Cardiac muscle cell (in vitro differentiated cells and primary cell): ENCODE measurements around the gene AGR3. TPM values are rescaled to one million over a fixed set of nuclear protein-coding genes. Genes with fewer than 3 reads are reported as not detected.

Experiments
- DNase-seq, 2 donors: peaks; one replicate each; pipeline versions ENCODE4 v3.0.0 to v3.0.0-alpha.2; 2010 to 2017; ENCODE audit warnings: low read depth in 1 of 2, low spot score in 1 of 2
- H3K27ac ChIP-seq: fragments of 200-600 bp; sonication (generic); 2 replicates; pipeline ENCODE4 v1.5.1; 2016
- H3K27me3 ChIP-seq: fragments of 200-600 bp; sonication (generic); 2 replicates; pipeline ENCODE4 v1.6.0; 2016; ENCODE audit warnings: control low read depth
- H3K36me3 ChIP-seq: fragments of 200-600 bp; sonication (generic); 2 replicates; pipeline ENCODE4 v1.5.1; 2016; ENCODE audit warnings: control low read depth
- H3K4me1 ChIP-seq: fragments of 200-600 bp; sonication (generic); 2 replicates; pipeline ENCODE4 v1.8.1; 2017; ENCODE audit warnings: low read depth, mild to moderate bottlenecking, mixed run types
- H3K4me3 ChIP-seq: fragments of 200-600 bp; sonication (generic); 2 replicates; pipeline ENCODE4 v1.5.1; 2016; ENCODE audit warnings: mild to moderate bottlenecking
- H3K9me3 ChIP-seq: fragments of 200-600 bp; sonication (generic); 2 replicates; pipeline ENCODE4 v1.5.1; 2017; ENCODE audit warnings: low read depth, mild to moderate bottlenecking, control low read depth
- CTCF ChIP-seq: IDR thresholded peaks from 2 replicates; pipeline ENCODE4 v1.5.1; 2012; ENCODE audit warnings: low read depth, mild to moderate bottlenecking, low read length
- polyA plus RNA-seq: library from polyadenylated mRNA; unstranded; fragments of >200 nt; fragmentation: Nextera tagmentation; extraction: Ambion mirVana; gene quantifications from 2 replicates; pipeline ENCODE4 v1.2.1, GENCODE V29; 2016
- total RNA-seq: library from RNA; depleted of rRNA; stranded (reverse); fragments of >200 nt; gene quantifications from 2 replicates; pipeline ENCODE4 v1.2.3, GENCODE V29; 2016

Gene AGR3
- total and polyA plus RNA-seq, 2 experiments from 2014 or later = not detected

- no peak overlapping the region for H3K27ac ChIP-seq
- no peaks in the 10 kb centered on the region for H3K36me3 ChIP-seq
- peak; percentile 57 for TF ChIP-seq CTCF
- H3K27me3 ChIP-seq = no peaks in the 10 kb centered on the region
- no peaks in the 10 kb centered on the region for H3K9me3 ChIP-seq
- peak; percentile 61 to 67 for DNase-seq
- peaks cover 11% of the 10 kb centered on the region for H3K4me1 ChIP-seq
- no peak overlapping the region for H3K4me3 ChIP-seq
Measured at GRCh38 chr7:16918288-16918895, 36.6 kb upstream of the AGR3 start.

- H3K36me3 ChIP-seq = no peaks in the 10 kb centered on the region
- no peak for TF ChIP-seq CTCF
- no peaks in the 10 kb centered on the region for H3K9me3 ChIP-seq
- H3K27me3 ChIP-seq = no peaks in the 10 kb centered on the region
- H3K27ac ChIP-seq = no peak overlapping the region
- DNase-seq = no peak
- H3K4me1 ChIP-seq = peaks cover 11% of the 10 kb centered on the region
- H3K4me3 ChIP-seq = no peak overlapping the region
Measured at GRCh38 chr7:16916738-16917137, 35.0 kb upstream of the AGR3 start.

- peak in 1 of 2 donors; percentile 75 for DNase-seq
- no peaks in the 10 kb centered on the region for H3K36me3 ChIP-seq
- no peak for TF ChIP-seq CTCF
- H3K4me3 ChIP-seq = no peak overlapping the region
- no peaks in the 10 kb centered on the region for H3K27me3 ChIP-seq
- no peaks in the 10 kb centered on the region for H3K9me3 ChIP-seq
- peaks cover 11% of the 10 kb centered on the region for H3K4me1 ChIP-seq
- no peak overlapping the region for H3K27ac ChIP-seq
Measured at GRCh38 chr7:16916105-16916639, 34.4 kb upstream of the AGR3 start.

- Histone ChIP-seq H3K27ac (no peak overlapping the region), H3K36me3 (no peaks in the 10 kb centered on the region)
Measured at GRCh38 chr7:16915405-16915804, 33.6 kb upstream of the AGR3 start.

GRCh38 chr7:16914771-16915170 is 33.0 kb upstream of the AGR3 start:
- Histone ChIP-seq H3K27me3 (no peaks in the 10 kb centered on the region), H3K9me3 (no peaks in the 10 kb centered on the region), H3K36me3 (no peaks in the 10 kb centered on the region), H3K27ac (no peak overlapping the region), H3K4me3 (no peak overlapping the region), H3K4me1 (peaks cover 11% of the 10 kb centered on the region)
- DNase-seq = peak in 1 of 2 donors; percentile 35
- no peak for TF ChIP-seq CTCF

More at GRCh38 chr7:16915405-16915804, 33.6 kb upstream of the AGR3 start:
- Histone ChIP-seq H3K27me3 (no peaks in the 10 kb centered on the region), H3K9me3 (no peaks in the 10 kb centered on the region), H3K4me1 (peaks cover 11% of the 10 kb centered on the region), H3K4me3 (no peak overlapping the region)
- DNase-seq = peak in 1 of 2 donors; percentile 88
- no peak for TF ChIP-seq CTCF
